NOMO-1 (cell line): ENCODE data around the gene HM13.
A peak's percentile ranks its signal among the peaks of the same experiment; 100 is the strongest.
"Not testable (repeated sequence)": the region's sequence is repeated elsewhere in the genome, so short reads cannot be mapped to it uniquely, and the experiment has no call there.

Experiments
- DNase-seq, 2 experiments: peaks; one replicate each; lab custom pipeline; 2025; ENCODE audit not compliant: unreplicated experiment in 2 of 2; lab: John Stamatoyannopoulos, UW

Gene HM13, protein sequence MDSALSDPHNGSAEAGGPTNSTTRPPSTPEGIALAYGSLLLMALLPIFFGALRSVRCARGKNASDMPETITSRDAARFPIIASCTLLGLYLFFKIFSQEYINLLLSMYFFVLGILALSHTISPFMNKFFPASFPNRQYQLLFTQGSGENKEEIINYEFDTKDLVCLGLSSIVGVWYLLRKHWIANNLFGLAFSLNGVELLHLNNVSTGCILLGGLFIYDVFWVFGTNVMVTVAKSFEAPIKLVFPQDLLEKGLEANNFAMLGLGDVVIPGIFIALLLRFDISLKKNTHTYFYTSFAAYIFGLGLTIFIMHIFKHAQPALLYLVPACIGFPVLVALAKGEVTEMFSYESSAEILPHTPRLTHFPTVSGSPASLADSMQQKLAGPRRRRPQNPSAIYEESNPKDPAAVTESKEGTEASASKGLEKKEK

DNA sequence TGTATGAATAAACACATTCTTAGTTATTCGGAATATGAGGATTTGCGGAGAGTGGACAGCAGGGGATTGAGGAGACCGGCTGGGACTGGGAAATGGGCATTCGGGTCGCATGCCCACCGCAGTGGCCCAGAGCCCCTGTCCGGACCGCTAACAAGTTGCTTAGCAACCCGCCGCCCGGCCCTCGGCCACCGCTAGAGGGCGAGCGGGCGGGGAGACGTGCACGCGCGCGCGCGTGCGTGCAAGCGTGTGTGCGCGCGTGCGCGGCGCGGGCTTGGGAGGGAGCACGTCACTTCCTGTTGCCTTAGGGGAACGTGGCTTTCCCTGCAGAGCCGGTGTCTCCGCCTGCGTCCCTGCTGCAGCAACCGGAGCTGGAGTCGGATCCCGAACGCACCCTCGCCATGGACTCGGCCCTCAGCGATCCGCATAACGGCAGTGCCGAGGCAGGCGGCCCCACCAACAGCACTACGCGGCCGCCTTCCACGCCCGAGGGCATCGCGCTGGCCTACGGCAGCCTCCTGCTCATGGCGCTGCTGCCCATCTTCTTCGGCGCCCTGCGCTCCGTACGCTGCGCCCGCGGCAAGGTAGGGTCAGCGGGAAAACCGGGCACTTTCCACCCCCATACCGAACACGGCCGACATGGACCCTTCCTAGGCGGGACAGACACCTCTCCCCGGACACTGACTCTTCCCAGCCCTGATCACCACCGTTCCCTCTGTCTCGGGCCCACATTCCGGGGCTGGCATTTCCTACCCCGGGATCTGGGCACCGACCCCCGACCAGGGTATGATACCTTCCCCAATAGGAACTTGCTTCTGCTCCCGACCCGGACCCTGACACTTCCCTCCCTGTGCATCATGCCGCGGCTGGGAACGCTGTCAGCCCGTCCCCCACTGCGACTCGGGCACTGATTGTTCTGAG lies at the start of gene HM13:
TSS of gene HM13 (plus strand) at position 289 of the 918 bp plus-strand sequence. CDS start at position 399, 110 bp downstream.
- peak; percentile 69 to 79 for DNase-seq

DNA sequence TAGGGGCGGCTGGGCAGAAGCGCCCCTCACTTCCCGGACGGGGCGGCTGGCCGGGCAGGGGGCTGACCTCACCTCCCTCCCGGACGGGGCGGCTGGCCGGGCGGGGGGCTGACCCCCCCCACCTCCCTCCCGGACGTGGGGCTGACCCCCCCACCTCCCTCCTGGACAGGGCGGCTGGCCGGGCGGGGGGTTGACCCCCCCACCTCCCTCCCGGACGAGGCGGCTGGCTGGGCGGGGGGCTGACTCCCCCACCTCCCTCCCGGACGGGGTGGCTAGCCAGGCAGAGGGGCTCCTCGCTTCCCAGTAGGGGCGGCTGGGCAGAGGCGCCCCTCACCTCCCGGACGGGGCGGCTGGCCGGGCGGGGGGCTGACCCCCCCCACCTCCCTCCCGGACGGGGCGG lies 43.3 kb upstream of the HM13 start:
- not testable (repeated sequence) for DNase-seq

DNA sequence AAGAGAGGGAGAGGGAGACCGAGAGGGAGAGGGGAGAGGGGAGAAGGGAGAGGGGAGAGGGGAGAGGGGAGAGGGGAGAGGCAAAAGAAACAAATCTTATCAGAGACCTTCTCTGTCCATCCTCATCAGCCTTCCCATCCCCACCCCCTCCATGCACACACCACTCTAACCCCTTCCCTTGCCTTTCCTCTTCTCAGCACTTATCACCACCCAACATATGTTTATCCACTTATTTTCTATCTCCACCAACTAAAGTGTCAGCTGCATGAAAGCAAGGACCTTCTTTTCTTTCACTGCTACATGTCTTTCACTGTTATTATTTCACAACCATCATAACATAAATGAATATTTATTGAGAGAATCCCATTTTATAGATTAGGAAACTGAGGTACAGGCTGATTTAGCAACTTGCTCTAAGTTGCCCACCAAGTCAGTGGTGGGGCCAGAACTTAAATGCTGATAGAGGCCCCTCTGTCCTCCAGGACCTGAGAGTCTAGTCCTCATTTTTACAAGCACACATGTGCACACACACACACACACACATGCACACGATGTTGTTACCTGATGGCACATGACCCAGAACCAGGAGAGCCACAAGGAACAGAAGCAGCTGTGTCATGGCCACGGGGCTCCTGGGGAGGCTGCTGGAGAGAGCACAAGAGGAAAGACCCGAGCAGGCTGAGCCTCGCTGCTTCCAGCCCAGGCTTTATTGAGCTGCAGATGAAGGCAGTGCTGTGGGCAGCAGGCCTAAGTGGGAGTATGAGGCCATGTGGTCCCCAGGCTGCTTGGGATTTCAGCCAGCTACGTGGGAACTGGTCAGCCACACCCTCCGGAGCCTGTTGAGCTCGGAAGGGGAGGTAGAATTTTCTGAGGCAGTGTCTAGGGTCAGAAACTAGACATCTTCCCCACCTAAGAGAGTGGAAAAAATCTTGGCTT lies 41.6 kb upstream of the HM13 start:
- no peak for DNase-seq

DNA sequence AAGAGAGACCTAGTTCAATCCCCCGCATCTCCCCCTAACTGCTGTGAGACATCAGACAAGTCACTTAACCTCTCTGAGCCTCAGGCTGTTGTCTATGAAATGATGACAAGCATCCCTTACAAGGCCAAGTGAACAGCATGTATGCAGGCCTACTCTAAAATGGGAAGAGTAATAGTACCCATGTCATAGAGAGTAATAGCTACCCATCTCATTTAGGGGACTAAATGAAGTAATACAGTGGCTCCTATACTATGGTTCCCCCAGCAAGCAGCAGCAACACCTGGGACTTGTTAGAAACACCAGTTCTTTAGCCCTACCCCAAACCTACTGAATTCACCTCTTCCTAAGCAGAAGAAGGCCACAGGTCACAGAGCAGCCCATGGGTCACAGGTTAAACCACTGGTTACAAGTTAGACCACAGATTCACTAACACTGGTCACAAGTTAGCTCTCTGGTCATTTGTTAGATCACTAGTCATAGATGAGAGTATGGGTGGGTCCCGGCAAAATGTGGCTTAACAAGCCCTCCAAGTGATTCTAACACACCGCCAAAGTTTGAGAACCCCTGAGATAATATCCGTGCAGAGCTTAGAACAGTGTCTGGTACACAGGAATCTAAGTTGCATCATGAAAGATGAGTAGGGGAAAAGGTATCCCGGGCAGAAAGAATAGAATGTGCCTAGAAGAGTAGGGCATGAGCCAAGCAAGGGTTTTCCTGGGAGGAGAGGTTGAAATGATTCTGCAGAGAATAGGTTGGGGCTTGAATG lies 40.7 kb upstream of the HM13 start:
- DNase-seq: no peak

DNA sequence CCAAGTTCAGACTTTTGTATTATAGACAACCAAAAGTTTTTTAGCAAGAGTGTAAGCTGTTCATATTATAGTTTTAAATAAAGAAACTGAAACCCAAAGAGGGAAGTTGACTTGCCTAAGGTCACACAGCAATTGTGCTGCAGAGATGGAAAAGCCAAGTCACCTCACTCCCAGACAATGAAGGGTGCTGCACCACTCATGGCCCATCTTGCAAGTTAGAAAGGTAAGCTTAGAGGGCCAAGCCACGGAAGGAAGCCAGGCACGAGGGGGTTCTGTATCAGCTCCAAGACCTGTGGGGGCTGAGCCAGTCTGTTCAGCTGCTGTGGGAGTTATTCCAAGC lies 40.2 kb upstream of the HM13 start:
- DNase-seq: peak; percentile 10 to 45

DNA sequence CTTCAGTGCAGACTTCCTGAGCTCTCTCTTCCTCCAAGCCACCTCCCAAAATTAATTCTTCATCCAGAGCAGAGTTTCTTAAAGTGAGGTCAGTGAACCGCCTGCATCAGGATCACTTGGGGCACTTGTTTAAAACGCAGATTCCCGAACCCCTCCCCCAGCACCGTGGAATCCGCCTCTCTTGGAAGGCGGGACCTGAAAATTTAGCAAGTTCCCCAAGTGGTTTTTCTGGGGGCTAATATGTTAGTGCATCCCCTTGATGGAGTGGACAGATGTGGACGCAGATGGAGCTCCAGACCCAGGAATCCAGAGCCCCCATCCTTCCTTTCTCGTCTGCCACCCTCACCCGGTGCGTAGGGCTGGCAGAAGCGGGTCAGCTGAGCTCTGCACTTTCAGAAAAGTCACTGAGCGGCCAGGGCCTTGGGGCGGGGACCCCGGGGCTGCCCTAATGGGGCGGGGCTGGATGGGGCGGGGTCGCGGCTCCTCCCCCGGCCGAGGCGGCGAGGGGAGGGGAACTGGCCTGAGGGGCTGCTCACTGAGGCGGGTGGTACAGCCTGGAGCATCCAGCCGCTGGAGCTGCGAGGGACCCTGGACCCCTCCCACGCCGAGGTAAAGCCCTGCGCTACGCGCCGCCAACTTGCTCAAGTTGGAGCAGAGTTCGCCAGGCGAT lies 39.3 kb upstream of the HM13 start, which contains the start of the genes DEFB124 and REM1:
TSS of gene DEFB124 (minus strand) at position 370 of the 670 bp plus-strand sequence. CDS start 2,114 bp downstream, outside the sequence.
TSS of gene REM1 (plus strand) at position 531 of the 670 bp plus-strand sequence. CDS start 1,158 bp downstream, outside the sequence.
- no peak for DNase-seq

DNA sequence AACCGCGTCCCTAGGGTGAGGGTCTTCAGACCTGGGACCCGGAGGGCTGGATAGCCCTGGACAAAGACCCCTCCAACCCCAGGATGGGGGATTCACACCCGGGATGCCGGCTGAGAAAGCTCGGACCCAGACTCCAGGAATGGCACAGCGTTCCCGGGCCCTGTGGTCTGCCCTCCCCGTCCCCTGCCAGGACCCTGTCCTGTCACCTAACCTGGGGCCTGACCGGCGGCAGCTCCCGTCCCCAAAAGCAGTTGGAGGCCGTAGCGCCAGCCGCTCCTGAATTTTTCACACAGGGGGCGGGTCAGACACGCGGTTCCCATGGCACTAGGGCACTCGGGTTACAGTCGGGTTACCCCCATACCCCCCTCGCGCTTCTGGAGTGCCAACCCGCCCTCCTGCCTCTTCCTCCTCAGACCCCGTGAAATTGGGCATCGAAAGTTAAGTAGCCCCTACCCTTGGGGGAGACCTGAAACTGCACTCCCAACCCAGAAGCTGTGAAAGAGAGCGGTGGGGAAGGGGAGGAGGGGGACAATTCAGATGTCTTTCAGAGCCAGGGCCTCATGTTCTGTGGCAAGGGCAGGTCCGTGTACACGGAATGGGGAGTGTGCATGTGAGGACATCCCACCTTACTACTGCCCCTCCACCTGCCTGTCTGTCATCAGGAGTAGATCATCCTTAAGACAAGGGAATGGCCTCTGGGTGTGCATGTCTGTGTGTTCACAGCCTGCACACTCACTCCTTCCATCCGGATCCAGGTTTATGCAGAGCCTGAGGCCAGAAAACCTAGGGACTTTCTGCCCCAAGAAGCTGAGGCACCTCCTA lies 38.6 kb upstream of the HM13 start:
- DNase-seq: no peak

DNA sequence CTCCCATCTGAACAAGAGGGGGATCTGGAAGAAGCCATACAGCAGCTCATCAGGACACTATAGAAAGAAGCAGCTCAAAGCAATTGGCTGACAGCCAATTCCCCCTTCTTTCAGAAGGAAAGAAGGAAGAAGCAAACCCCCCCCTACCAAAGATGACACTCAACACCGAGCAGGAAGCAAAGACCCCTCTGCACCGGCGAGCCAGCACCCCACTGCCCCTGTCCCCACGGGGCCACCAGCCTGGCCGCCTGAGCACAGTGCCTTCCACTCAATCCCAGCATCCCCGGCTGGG lies 38.0 kb upstream of the HM13 start:
- DNase-seq: no peak

DNA sequence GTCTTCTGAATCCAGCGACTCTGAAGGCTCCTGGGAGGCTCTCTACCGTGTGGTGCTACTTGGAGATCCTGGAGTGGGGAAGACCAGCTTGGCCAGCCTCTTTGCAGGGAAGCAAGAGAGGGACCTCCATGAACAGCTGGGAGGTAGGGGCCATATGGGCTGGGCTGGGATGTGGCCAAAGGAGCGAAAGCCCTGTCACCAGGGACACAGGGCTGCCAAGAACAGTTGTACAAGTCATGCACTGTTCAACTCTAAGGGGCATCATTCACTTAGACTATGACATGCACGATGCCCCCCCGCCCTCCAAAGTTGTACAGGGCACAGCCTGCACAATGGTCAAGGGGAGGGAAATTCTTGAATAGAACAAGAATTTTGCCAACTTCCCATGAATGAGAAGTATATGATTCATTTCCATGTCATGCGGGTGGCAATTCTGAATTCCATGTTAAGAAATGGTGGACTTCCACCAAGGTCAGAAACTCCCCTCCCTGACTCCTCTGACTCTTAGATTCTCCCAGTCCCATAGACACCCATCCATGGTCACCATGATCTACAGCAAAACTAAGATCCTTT lies 37.5 kb upstream of the HM13 start:
- no peak for DNase-seq

DNA sequence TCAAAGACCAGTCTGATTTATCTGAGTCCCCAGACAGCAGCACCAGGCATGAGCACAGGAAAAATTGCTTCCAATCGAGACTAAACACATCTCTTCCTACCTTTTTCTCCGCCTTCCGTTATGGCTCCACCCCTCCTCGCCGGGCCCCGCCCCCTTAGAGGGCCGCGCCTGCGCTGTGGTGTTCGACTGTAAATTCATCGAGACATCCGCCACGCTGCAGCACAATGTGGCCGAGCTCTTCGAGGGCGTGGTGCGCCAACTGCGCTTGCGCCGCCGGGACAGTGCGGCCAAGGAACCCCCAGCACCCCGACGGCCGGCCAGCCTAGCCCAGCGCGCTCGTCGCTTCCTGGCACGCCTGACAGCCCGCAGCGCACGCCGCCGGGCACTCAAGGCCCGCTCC lies 30.2 kb upstream of the HM13 start:
- DNase-seq: no peak

DNA sequence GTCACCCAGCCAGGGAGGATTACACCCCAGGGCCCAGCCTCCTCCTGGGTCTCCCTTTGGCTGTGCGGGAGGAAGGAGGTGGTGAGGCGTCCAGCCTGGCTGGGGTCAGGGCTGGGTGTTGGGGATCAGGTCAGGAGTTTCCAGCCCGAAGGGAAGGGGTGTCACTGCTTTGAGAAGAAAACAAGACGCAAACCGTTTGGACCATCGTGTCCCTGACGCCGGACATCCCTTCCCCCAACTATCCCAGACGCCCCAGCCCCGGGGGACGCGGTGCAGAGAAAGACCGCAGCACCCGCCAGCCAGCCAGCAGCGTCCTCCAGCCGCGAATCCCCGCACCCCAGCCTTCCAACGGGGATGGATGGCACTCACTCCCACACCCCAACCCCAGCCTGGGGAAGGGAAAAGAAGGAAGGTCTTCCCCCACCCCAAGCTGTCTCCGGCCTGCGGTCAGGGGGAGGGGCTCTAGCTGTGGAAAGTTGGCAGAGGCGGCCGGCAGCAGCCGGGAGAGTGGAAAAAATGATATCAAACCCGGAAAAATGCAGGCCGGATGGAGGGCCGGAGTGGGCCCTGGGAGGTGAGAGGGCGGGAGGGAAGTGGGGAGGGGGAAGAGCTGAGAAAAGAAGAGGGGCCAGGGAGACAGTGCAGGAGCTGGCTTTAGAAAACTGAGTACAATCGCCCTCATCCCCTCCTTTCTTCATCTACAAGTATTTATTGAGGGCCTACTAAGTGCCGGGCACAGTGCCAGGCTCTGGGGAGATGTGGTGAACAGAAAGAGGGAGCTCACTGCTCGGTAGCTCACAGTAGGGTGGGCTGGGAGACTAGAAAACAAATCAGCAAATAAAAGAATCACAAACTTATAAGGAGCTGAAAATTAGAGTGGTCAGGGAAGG lies 28.5 kb upstream of the HM13 start:
- no peak for DNase-seq

DNA sequence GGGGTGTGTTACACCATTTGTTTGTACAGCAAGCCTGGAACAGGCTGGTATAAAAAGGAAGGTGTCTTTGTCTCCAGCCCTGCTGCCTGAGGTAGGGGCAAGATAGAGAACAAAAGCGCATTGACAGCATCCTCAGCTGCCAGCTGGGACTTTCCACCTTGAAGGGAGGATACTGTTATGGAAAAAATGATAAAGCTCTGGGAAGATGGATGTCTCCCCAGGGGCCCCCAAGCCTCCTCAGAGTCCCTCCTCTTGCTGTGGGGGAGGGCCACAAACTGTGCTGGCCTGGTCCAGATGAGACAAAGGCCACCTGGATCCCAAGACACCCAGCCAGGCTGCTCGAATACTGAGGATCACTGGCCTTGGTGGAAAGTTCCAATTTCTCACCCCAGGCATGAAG lies 26.1 kb upstream of the HM13 start:
- no peak for DNase-seq

DNA sequence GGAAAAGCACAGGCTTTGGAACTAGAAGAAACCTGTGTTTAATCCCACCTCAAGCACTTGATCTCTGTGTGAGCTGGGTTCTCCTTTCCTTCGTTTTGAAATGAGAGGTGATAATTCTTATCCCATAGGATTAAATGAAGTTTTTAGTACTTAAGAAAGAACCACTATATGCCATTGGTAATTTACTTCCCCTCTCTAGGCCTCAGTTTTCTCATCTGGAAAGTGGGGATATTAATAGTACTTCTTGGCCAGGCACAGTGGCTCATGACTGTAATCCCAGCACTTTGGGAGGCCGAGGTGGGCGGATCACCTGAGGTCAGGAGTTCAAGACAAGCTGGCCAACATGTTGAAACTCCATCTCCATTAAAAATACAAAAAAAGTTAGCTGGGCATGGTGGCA lies 25.1 kb upstream of the HM13 start:
- DNase-seq: no peak

DNA sequence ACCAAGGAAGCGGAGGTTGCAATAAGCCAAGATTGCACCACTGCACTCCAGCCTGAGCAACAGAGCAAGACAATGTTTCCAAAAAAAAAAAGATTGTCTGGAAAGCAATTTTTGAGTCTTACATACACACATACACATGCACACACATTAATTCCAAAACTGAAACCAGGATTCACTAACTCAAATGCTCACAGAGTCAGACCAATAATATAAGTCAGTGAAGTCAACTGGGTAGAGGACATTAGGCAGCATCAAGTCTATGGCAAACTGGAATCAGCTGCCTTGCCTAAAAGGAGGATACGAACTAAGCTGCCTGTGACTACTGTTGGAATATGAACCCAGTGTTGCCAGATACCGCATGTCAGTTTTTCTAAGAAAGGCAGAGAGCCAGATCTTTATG lies 23.5 kb upstream of the HM13 start:
- no peak for DNase-seq

DNA sequence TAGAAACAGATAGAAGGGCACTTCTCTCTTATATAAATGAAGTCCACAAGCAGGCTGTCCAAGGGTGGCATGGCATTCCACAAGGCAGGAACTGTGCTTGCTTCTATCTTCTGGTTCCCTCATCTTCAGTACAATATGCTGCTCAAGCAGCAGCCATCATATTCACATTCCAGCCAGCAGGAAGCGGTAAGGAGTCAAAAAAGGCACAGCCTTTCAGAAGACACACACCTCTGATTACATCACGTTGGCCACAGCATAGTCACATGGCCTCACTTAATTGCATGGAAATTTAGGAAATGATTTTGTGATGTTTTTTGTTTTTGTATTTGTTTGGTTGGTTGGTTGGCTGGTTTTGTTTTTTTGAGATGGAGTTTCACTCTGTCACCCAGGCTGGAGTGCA lies 20.1 kb upstream of the HM13 start:
- DNase-seq: no peak

DNA sequence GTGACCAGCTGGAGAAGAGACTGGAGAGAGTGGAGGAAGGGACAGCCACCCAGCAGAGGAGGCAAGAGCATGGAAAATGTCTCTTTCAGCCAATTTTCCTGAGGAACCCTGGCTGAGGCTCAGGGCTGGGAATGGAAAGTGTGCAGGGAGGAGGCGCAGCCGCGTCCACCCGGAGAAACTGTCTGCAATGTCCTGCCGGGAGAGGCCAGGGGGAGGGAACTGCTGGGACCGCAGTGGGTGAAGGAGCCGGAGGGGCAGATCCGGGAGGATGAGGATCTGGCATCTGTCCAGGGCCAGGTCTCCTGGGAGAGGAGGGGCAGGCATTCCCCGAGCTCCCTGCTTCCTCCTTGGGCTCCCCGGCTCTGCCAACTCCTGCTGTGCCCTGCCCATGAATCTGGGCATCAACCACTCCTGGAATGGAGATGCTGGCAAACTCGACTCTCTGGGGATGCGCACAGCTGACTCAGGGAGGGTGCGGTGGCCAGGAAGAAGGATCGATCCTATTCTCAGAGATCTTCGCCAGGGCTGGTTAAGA lies 17.4 kb upstream of the HM13 start:
- no peak for DNase-seq
